Esophagus mucosa (tissue), 1 donor: ENCODE measurements around the gene MRPL44. TPM values are rescaled to one million over a fixed set of nuclear protein-coding genes. Genes with fewer than 3 reads are reported as not detected.
A peak's percentile ranks its signal among the peaks of the same experiment; 100 is the strongest.
"Not testable (repeated sequence)": the region's sequence is repeated elsewhere in the genome, so short reads cannot be mapped to it uniquely, and the experiment has no call there.

Experiments
- ATAC-seq: fragments of 200-7000 bp; cut with Tn5 transposase; one replicate; pipeline ENCODE4 v1.9.1; 2020
- total RNA-seq: library from RNA; stranded (reverse); gene quantifications from one replicate; pipeline ENCODE4 v1.2.4, GENCODE V29; 2023
- donor health status: DM: yes; HTN: yes; CAD: no.

The MRPL44 gene
- total RNA-seq, 1 donor from 2014 or later, result 18.4 TPM

GRCh38 chr2:223936862-223937326 lies 20.4 kb upstream of the MRPL44 start:
- no peak for ATAC-seq

DNA sequence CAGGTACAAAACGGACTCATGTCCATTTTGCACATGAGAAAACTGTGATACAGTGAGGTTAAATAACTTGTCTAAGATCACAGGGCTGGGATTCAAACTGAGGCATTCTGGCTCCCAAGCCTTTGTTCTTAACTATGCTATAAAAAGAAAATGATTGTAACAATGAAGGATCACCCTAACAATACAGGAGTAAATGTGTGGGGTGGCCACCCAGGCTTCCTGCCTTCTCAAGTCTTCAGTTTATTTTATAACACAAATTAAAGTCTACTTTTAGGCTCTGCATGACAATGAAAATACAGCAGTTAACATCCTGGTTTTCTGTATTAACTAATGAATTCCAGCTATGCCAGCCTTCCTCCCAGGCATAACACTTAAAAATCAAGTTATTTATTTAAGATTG lies 19.7 kb upstream of the MRPL44 start:
- no peak for ATAC-seq

DNA sequence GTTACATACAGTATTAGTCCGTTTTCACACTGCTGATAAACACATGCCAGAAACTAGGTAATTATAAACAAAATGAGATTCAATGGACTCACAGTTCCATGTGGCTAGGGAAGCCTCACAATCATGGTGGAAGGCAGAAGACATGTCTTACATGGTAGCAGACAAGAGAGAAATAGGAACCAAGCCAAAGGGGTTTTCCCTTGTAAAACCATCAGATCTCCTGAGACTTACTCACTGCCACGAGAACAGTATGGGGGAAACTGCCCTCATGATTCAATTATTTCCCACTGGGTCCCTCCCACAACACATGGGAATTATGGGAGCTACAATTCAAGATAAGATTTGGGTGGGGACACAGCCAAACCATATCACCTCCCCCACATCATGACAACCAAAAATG lies 17.8 kb upstream of the MRPL44 start:
- not testable (repeated sequence) for ATAC-seq

DNA sequence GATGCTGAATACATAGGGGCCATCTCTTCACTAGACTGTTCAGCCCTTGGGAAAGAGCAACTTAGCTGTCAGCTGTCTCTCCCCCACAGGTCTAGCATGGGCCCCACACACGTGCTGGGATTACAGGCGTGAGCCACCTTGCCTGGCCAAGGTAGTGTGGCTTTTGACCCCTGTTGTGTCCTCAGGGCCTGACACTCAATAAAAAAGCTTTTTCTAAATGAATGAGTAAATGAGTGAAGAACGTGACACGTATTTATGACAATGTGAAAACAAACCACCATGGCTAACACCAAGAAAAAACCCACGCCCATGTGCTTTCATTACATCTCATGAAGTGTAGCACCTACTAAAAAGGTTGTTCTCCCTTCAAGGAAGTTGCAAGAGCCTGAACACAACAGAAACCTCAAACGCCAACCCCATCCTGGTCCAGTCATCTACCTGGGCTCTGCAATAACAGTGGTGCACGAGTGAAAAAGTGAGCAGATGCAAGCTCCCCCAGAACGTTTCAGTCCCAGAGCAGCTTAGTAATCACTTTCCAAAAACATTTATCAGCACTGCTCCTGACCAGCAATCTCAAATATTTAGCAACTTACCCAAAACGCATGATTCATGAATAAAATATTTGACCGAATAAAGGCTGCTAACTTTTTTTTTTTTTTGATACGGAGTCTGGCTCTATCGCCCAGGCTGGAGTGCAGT lies 15.5 kb upstream of the MRPL44 start:
- peak; percentile 6 for ATAC-seq

- ATAC-seq, result no peak
Observed at GRCh38 chr2:223943135-223943534, 14.1 kb upstream of the MRPL44 start.

GRCh38 chr2:223943561-223944008 lies 13.7 kb upstream of the MRPL44 start:
- ATAC-seq, result no peak

DNA sequence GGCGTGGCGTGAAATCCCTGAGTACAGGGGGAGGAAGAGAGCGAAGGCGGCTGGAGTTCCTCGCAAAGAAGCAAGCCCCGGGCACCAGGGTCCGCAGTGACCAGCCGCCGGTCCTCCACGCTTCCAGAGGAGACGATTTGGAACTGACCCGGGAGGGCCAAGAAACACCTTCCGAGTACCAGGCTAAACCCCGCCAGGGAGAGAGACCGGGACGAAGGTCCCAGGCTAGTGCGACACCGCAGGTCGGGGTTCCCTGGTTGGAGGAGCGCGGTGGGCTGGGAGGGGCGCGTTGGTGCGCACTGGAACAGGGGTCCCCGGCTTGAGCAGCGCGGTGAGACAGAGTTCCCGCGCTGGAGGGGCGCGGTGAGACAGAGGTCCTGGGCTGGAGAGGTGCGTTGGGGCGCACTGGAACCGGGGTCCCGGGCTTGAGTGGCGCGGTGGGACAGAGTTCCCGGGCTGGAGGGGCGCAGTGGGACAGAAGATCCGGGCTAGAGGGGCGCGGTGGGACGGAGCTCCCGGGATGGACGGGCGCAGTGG lies 13.0 kb upstream of the MRPL44 start:
- peak; percentile 37 for ATAC-seq

DNA sequence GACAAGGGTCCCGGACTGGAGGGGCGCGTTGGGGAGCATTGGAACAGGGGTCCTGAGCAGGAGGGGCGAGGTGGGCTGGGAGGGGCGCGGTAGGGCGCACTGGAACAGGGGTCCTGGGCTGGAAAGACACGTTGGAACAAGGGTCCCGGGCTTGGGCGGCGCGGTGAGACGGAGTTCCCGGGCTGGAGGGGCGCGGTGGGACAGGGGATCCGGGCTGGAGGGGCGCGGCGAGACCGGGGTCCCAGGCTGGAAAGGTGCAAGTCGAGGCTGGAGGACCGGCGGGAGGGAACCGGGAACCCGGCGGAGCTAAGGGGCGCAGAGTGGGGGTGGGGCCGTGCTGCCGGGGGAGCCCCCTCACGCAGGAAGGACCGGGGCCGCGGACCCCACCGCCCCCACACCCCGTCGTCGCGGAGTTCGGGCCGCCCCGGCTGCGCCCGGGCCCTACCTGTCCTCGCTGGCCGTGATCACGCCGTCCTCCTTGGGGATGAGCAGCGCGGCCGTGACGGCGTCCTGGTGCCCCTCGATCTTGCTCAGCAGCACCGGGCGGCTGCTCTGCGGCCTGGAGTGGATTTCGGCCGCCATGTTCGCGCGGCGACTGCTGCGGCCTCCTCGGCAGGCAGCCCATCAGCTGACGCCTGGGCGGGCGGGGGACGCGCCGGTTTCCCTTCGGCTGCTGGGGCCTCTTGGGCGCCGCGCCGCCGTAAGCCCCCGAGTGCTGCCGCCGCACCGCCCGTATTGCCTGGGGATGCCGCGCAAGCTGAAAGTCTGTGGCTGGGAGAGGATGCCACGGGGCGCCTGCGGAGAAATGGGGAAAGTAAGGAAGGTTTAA lies 12.3 kb upstream of the MRPL44 start, which contains the start of gene WDFY1:
WDFY1 (minus strand) TSS at position 633 of the 829 bp plus-strand sequence; CDS start at position 582, 51 bp downstream.
- peak; percentile 90 for ATAC-seq

- ATAC-seq, result no peak
Observed at GRCh38 chr2:223945755-223946154, 11.5 kb upstream of the MRPL44 start.

- ATAC-seq, result no peak
Observed at GRCh38 chr2:223947711-223948205, 9.5 kb upstream of the MRPL44 start.

DNA sequence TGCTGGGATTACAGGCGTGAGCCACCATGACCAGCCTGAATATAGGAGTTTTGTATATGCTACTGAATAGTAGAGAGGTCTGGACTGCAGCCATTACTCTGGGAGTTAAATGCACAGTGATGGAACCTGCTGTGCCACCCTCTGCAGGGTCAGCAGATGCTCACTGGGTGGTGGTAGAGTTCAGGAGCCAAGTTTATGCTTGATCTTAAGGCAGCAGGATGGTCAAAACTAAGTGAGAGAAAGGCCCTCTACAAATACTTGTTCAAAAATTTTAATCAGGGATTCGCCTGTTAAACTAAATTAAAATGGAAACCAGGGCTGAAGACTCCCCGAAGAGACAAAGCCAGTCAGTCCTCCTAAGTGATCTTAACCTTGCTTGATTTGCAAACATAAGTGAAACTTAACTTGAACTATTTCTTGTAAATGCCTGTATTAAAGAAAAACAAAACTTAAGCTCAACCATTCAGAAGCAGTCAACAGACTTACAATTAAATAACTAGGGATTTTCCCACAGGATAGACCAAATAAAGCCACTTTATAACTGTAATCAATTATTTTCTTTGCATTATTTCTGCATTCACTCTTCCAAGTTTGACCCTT lies 7.9 kb upstream of the MRPL44 start:
- no peak for ATAC-seq

DNA sequence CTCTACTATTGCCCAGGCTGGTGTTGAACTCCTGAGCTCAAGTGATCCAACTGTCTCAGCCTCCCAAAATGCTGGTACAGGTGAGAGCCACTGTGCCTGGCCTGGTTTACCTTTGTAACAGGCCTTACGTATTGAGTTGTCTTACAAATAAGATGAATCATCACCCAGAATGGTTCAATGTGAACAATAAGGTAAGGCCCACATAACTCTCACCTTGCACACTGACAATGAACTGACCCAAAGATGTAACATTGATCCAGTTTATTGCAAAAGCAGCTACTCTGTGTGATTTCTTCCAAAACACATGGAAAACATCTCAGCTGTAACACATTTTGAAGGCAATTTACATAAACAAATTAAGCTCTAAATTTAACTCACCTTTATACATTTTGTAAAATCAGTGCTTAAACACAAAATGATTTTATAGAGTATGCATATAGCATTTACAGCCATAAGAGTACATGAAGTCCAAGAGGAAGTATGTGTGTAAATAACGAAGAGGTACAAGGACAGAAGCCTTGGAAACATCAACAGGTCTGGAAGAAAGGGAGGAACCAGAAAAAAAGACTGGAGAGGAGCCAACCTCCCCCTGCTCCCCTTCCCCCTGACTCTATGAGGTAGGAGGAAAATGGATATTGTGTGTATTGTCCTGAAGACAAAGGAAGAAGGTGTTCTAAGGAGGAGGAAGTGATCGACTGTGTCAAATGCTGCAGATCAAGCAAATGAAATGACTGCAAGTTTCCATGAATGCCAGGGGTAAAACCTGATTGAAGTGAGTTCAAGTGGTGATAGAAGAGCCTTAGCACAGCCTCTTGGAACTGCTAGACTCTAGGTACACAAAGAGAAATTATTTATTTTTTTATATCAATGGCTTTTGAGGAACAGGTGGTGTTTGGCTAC lies 6.6 kb upstream of the MRPL44 start:
- no peak for ATAC-seq

- no peak for ATAC-seq
Observed at GRCh38 chr2:223952280-223952968, 4.8 kb upstream of the MRPL44 start.

GRCh38 chr2:223954401-223954800 lies 2.9 kb upstream of the MRPL44 start:
- no peak for ATAC-seq

DNA sequence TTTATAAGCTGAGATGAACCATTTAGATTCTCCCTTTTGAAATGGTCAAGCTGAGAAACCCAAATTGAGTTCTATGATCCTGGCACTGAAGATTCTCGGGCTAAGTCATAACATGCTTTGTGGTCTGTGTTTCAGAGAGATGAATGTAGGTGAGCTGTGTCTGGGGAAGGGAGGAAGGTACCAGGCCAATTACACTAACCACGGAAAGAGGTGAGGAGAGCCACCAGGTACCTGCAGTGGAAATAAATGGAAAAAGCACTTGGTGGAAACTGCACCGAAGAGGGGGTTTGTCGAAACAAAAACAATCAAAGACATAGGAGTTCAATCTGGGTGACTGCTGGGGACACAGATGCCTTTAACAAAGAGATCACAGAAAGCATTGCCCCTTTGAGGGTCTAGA lies 963 bp upstream of the MRPL44 start:
- no peak for ATAC-seq

- no peak for ATAC-seq
Observed at GRCh38 chr2:223959688-223960087, 2.4 kb downstream of the MRPL44 start.

DNA sequence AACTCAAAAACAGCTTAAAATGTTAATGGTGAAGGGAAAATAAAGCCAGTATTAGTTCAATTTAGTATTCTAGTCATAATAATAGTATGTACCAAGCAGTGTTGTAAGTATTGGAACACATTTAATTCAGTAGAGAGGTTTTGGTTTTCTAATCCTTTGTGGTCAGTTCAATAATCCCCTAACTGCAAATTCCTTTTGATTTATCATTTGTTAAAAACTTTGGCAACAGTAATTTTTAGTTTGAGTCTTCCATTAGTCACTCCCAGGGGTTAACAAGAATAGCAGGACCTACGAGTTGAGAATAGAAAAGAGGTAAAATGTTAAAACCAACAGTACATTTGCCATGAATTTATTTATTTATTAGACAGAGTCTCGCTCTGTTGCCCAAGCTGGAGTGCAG lies 10.7 kb downstream of the MRPL44 start:
- ATAC-seq, result no peak

- no peak for ATAC-seq
Observed at GRCh38 chr2:223969315-223969714, 12.1 kb downstream of the MRPL44 start.

DNA sequence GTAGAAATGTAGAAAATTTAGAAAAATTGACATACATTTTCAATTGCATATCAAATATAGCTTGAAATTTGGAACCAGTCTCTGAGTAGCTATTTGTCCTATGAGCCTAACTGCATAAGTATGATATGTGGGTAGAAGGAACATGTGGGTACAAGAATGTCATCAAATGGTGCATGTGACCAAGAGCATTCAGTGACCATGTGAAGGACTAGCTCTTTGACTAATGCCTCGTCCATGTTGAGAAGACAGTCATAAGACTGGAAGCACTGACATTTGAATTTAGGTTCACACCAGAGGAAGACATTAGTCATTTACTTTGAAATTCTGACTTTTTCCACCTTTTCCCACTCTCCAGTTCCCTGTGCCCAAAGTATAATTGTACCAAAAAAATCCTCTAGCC lies 12.6 kb downstream of the MRPL44 start:
- ATAC-seq, result no peak

DNA sequence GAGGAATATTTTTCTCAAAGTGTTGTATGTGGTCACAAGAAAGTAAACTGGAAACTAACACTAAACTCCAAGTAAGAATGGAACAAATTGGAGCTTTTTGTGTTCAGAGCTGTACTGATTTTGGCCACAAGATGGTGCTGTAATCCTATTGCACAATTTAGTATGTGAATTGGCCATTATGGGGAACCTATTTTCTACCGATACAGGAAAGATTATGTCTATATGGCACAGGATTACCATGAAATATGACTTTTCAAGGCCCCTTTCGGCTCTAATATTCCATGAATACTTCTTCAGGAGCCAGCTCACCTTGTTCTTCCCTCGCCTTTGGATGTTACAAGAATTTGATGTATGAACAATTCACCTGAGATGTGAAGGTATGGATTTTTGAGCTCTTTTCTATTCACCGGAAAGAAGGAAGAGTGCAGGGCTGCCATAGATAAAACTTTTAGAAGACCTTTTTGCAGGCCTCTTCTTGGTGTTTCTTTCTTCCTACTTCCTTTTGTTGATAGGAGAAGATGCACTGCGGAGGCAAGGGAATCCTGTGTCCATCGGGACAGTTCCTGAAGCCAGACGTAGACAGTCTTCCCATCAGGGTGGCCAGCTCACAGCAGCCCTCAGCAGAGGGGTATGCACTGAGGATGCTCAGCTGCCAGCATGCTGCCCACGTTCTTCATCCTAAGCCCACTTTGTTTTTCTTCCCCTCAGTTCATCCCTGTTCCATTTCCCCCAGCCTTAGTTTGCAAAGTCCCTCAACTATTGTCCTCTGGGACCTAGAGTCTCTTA lies 13.3 kb downstream of the MRPL44 start:
- ATAC-seq, result peak; percentile 71
